K562 (cell line): ENCODE results near the gene SUDS3. TPM values are rescaled to one million over a fixed set of nuclear protein-coding genes. Genes with fewer than 3 reads are reported as not detected.

Source experiments
- ATAC-seq: fragments of 200-7000 bp; cut with Tn5 transposase; 3 replicates; pipeline ENCODE4 v1.9.1; 2020; ENCODE audit warnings: moderate library complexity
- BruUV-seq: library from RNA; stranded (reverse); fragments of 400-500 nt; replicated peaks from 2 replicates; lab custom pipeline; 2021; lab: Mats Ljungman, UMichigan
- CTCF ChIA-PET: fragments of 300-600 bp; formaldehyde crosslinking; extraction: SDS; loops from one replicate; lab custom pipeline; 2021; ENCODE audit warnings: low intra/inter-chr PET ratio; lab: Yijun Ruan, JAX
- POLR2A ChIA-PET: fragments of 300-600, 350-650 bp; sonication (Branson Sonifier 250); formaldehyde crosslinking; extraction: SDS; loops from one replicate; lab custom pipeline; 2021; ENCODE audit warnings: antibody characterized with exemption, inconsistent platforms; lab: Yijun Ruan, JAX
- DNase-seq, 4 experiments: peaks; one replicate each; pipeline versions ENCODE4 v3.0.0 to v3.0.0-alpha.2; 2011 to 2018; ENCODE audit warnings: low spot score in 3 of 4, mixed read lengths in 3 of 4; ENCODE audit errors: extremely low read depth in 1 of 4
- FAIRE-seq: peaks from 2 replicates; lab custom pipeline; 2011; peaks lifted over from hg19 to GRCh38; lab: Jason Lieb, UNC
- H2AFZ ChIP-seq: 2 replicates; pipeline ENCODE4 v1.6.0; 2011; ENCODE audit warnings: low read depth, low read length, control low read depth, inconsistent platforms
- H3K27ac ChIP-seq: fragments of 200-600 bp; 3 replicates; pipeline ENCODE4 v1.8.0; 2011; ENCODE audit warnings: low read depth, mild to moderate bottlenecking, control low read depth, inconsistent platforms, low read length, moderate library complexity, mixed read lengths; ENCODE audit errors: extremely low read depth
- H3K27me3 ChIP-seq, 2 experiments: fragments of 300-600 bp in 1 of 2; 2 replicates in 1 of 2; 3 replicates in 1 of 2; pipeline versions ENCODE4 v1.6.0 to v1.8.0; 2011; ENCODE audit warnings: inconsistent platforms in 2 of 2, low read length in 2 of 2, mild to moderate bottlenecking in 1 of 2, mixed read lengths in 1 of 2, moderate library complexity in 1 of 2; ENCODE audit not compliant: control insufficient read depth in 2 of 2, insufficient read depth in 2 of 2
- H3K36me3 ChIP-seq: fragments of 300-600 bp; 3 replicates; pipeline ENCODE4 v1.8.0; 2011; ENCODE audit warnings: mild to moderate bottlenecking, low read length, inconsistent platforms; ENCODE audit not compliant: control insufficient read depth, insufficient read depth
- H3K4me1 ChIP-seq, 2 experiments: fragments of 200-600 bp in 1 of 2; replicated peaks in 1 of 2; 2 replicates in 1 of 2; 3 replicates in 1 of 2; pipeline versions ENCODE4 v1.5.1 to v1.8.0; 2011; ENCODE audit warnings: inconsistent platforms in 2 of 2, low read length in 2 of 2, mild to moderate bottlenecking in 1 of 2, mixed read lengths in 1 of 2, moderate library complexity in 1 of 2; ENCODE audit not compliant: control insufficient read depth in 2 of 2, insufficient read depth in 2 of 2
- H3K4me2 ChIP-seq: 2 replicates; pipeline ENCODE4 v1.6.1; 2011; ENCODE audit warnings: low read length, control low read depth, inconsistent platforms, mixed read lengths; ENCODE audit not compliant: insufficient read depth
- H3K4me3 ChIP-seq: fragments of 200-600 bp; sonication (generic), shearing (Covaris generic); 2 replicates; pipeline ENCODE4 v1.5.1; 2016; ENCODE audit warnings: control low read depth, inconsistent platforms
- H3K79me2 ChIP-seq: fragments of 200-600 bp; 3 replicates; pipeline ENCODE4 v1.8.0; 2011; ENCODE audit warnings: low read length, inconsistent platforms; ENCODE audit not compliant: control insufficient read depth, insufficient read depth
- H3K9ac ChIP-seq, 2 experiments: 2 replicates each; pipeline versions ENCODE4 v1.6.0 to v1.6.1; 2011; ENCODE audit warnings: low read depth in 2 of 2, low read length in 2 of 2, control low read depth in 1 of 2, inconsistent platforms in 1 of 2, mild to moderate bottlenecking in 1 of 2, mixed read lengths in 1 of 2; ENCODE audit not compliant: insufficient read depth in 1 of 2
- H3K9me1 ChIP-seq: one replicate; pipeline ENCODE4 v1.6.0; 2011; ENCODE audit warnings: inconsistent platforms, mild to moderate bottlenecking, low read length, moderate library complexity; ENCODE audit not compliant: control insufficient read depth, insufficient read depth
- H3K9me3 ChIP-seq: replicated peaks from 2 replicates; pipeline ENCODE4 v1.5.1; 2011; ENCODE audit warnings: low read depth, low read length, inconsistent platforms; ENCODE audit not compliant: control insufficient read depth, insufficient read depth
- H4K20me1 ChIP-seq: replicated peaks from 2 replicates; pipeline ENCODE4 v1.6.1; 2011; ENCODE audit warnings: low read length, inconsistent platforms, mixed read lengths; ENCODE audit not compliant: control insufficient read depth, insufficient read depth
- CBFA2T3 ChIP-seq: fragments of 450-650 bp; IDR thresholded peaks from 2 replicates; pipeline ENCODE4 v1.6.1; 2017
- ELF2 ChIP-seq: fragments of 250-450 bp; sonication (Bioruptor Pico); IDR thresholded peaks from 2 replicates; pipeline ENCODE4 v1.5.0; 2021; ENCODE audit warnings: mild to moderate bottlenecking
- ETV1 ChIP-seq: fragments of 450-650 bp; conservative IDR thresholded peaks from 2 replicates; pipeline ENCODE4 v1.6.1; 2016; ENCODE audit warnings: missing genetic modification characterization, control low read depth, low read depth, missing compliant biosample characterization
- GABPA ChIP-seq: fragments of 200-800 bp; sonication (Bioruptor generic); conservative IDR thresholded peaks from 2 replicates; pipeline ENCODE4 v1.6.1; 2016; ENCODE audit warnings: low read depth, missing genetic modification characterization, missing compliant biosample characterization
- GTF2E2 ChIP-seq: fragments of 200-800 bp; sonication (Bioruptor generic); IDR thresholded peaks from 2 replicates; pipeline ENCODE4 v1.6.1; 2016; ENCODE audit warnings: missing genetic modification characterization, missing compliant biosample characterization
- KAT7 ChIP-seq: sonication (generic); formaldehyde crosslinking; IDR thresholded peaks from 2 replicates; pipeline ENCODE4 v1.8.0; 2022; ENCODE audit warnings: missing genetic modification reagents, mild to moderate bottlenecking, borderline replicate concordance
- NR2C1 ChIP-seq, 2 experiments: fragments of 450-650 bp; IDR thresholded peaks; 2 replicates each; pipeline ENCODE4 v1.6.1; 2017; ENCODE audit warnings: mild to moderate bottlenecking in 2 of 2, antibody characterized with exemption in 1 of 2, inconsistent platforms in 1 of 2, missing compliant biosample characterization in 1 of 2, missing genetic modification characterization in 1 of 2
- NR2C2 ChIP-seq, 2 experiments: fragments of 200-800 bp in 1 of 2; sonication (Bioruptor generic) in 1 of 2; sonication (generic) in 1 of 2; formaldehyde crosslinking in 1 of 2; IDR thresholded peaks; 2 replicates each; pipeline versions ENCODE4 v1.6.1 to v1.8.0; 2016 to 2022; ENCODE audit warnings: mild to moderate bottlenecking in 1 of 2, missing compliant biosample characterization in 1 of 2, missing genetic modification characterization in 1 of 2, missing genetic modification reagents in 1 of 2
- POLR2AphosphoS5 ChIP-seq: IDR thresholded peaks from 2 replicates; pipeline ENCODE4 v1.6.1; 2011; ENCODE audit warnings: mild to moderate bottlenecking, low read depth, low read length, moderate library complexity; ENCODE audit not compliant: control insufficient read depth, insufficient read depth
- RBM25 ChIP-seq: fragments of 200-400 bp; formaldehyde crosslinking; IDR thresholded peaks from 2 replicates; pipeline ENCODE4 v1.6.1; 2018; ENCODE audit warnings: low read length, low read depth, moderate library complexity; ENCODE audit not compliant: severe bottlenecking
- TCF3 ChIP-seq: sonication (generic); formaldehyde crosslinking; IDR thresholded peaks from 2 replicates; pipeline ENCODE4 v1.4.0; 2020; ENCODE audit warnings: mild to moderate bottlenecking, missing genetic modification reagents
- ZNF436 ChIP-seq: fragments of 250-450, 450-650 bp; sonication (Bioruptor Pico); formaldehyde crosslinking; IDR thresholded peaks from 2 replicates; pipeline ENCODE4 v1.7.0; 2020; ENCODE audit warnings: mild to moderate bottlenecking
- ZNF644 ChIP-seq: fragments of 200-800 bp; sonication (Bioruptor generic); IDR thresholded peaks from 2 replicates; pipeline ENCODE4 v1.6.1; 2016; ENCODE audit warnings: low read depth, missing genetic modification characterization, missing compliant biosample characterization
- WGBS: fragments of 100-300 bp; shearing (Covaris generic); methylation state at CpG from one replicate; pipeline ENCODE4 v1.1.6; 2016; ENCODE audit warnings: low coverage, mixed read lengths; ENCODE audit not compliant: insufficient coverage; ENCODE audit errors: missing lambda C conversion rate; 5-methylcytosine and 5-hydroxymethylcytosine counted together
- in situ Hi-C: fragments of 300-500 bp; cut with MboI; formaldehyde crosslinking; loops from 4 replicates; pipeline ENCODE4 v1.15.0; 2018; ENCODE audit warnings: inconsistent platforms, mixed read lengths
- intact Hi-C: fragments of 100-400 bp; cut with micrococcal nuclease; formaldehyde crosslinking; loops from 2 replicates; pipeline ENCODE4 v1.14.2; 2022
- polyA plus RNA-seq, 8 experiments: library from polyadenylated mRNA; depleted of rRNA in 4 of 8; stranded (reverse) in 5 of 8; unstranded in 3 of 8; fragments of >200 nt; fragmentation: Nextera tagmentation in 2 of 8; fragmentation: Illumina TruSeq in 1 of 8; extraction: Ambion mirVana in 2 of 8; extraction: Trizol in 1 of 8; gene quantifications; 2 replicates each; pipeline versions ENCODE4 v1.2.1 to v1.2.3, GENCODE V29; 2011 to 2014; ENCODE audit warnings: inconsistent platforms in 1 of 8, missing spikeins in 1 of 8
- total RNA-seq, 7 experiments: library from RNA; depleted of rRNA in 6 of 7; stranded (reverse); fragments of >200 nt in 6 of 7; fragmentation: Illumina TruSeq in 2 of 7; extraction: Trizol in 2 of 7; gene quantifications; 2 replicates each; pipeline versions ENCODE4 v1.2.1 to v1.2.3, GENCODE V29; 2011 to 2021; ENCODE audit warnings: low replicate concordance in 1 of 7
- TF ChIP-seq, protein P1 (sequence below): fragments of 250-450 bp; sonication (Bioruptor Pico); IDR thresholded peaks from 2 replicates; pipeline ENCODE4 v1.8.0; 2021; ENCODE audit warnings: mild to moderate bottlenecking, moderate library complexity

SUDS3 gene
- total and polyA plus RNA-seq, 9 of the 15 experiments (the other 6 are each of a cell fraction or from before 2014, with no cell fraction given) = 6.6 to 30.5 (median 23.3) TPM

DNA sequence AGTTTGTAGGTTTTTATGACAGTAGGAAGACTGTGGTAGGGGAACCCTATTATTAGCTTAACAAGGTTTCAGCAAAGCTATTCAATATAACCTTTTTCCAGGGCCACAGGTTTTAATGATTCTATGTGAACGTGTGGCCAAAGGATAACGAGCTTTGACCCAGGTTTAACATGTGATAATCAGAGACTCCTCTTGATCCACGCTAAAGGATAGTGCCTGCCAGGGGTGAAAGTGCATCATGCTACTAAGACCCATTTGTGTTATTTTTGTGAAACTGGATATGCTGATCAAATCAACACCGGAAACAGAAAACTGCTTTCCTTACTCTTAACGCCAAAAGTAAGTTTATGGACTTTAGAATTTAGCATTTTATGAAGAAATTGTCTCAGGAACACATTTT is 2.7 kb upstream of the SUDS3 start:
- intact Hi-C loops (no loop called here), in situ Hi-C loops (loop anchor here (25.0 kb wide), 1 partner anchor 186 kb away; no protein-coding TSS in a partner anchor)
- peak overlapping the region; percentile 77 for H3K27ac ChIP-seq
- WGBS = 3% methylated on average over 5 of the region's 5 CpGs
- peak overlapping the region; percentile 94 for H3K4me2 ChIP-seq
- peak overlapping the region; percentile 39 for H3K4me3 ChIP-seq
- H2AFZ ChIP-seq = peak overlapping the region; percentile 100
- no TSS peak for BruUV-seq
- H3K4me1 ChIP-seq = peaks cover 14 to 26% of the 10 kb centered on the region in 2 experiments; a peak in 4 of 5 replicates
- FAIRE-seq = peak; percentile 35
- CTCF ChIA-PET = no interaction called here
- peak; percentile 4; the same call in 1 of the 3 replicates for ATAC-seq
- TF ChIP-seq CBFA2T3 (peak; percentile 31; the same call in 1 of the 2 replicates), ZNF644 (tag) (0 out of 2 replicates have a peak, but pooled peaks have one; percentile 19), NR2C2 (CRISPR knock-in tag; IDR thresholded peaks at IDR 0.05) (no peak), NR2C2 (tag; IDR thresholded peaks at IDR 0.05) (peak; percentile 79), KAT7 (CRISPR knock-in tag) (peak; percentile 42; the same call in 1 of the 2 replicates), ELF2 (peak; percentile 50; the same call in 1 of the 2 replicates), NR2C1 (IDR thresholded peaks at IDR 0.05) (no peak), NR2C1 (tag; IDR thresholded peaks at IDR 0.05) (peak; percentile 58; the same call in 1 of the 2 replicates), ETV1 (tag) (peak; percentile 49; the same call in 1 of the 2 replicates), ZNF436 (no peak), TCF3 (CRISPR knock-in tag) (0 out of 2 replicates have a peak, but pooled peaks have one; percentile 4), GABPA (tag) (0 out of 2 replicates have a peak, but pooled peaks have one; percentile 5), RBM25 (no peak), POLR2AphosphoS5 (peak; percentile 38; the same call in 1 of the 2 replicates), GTF2E2 (tag) (peak; percentile 31)
- TF ChIP-seq, protein P1, sequence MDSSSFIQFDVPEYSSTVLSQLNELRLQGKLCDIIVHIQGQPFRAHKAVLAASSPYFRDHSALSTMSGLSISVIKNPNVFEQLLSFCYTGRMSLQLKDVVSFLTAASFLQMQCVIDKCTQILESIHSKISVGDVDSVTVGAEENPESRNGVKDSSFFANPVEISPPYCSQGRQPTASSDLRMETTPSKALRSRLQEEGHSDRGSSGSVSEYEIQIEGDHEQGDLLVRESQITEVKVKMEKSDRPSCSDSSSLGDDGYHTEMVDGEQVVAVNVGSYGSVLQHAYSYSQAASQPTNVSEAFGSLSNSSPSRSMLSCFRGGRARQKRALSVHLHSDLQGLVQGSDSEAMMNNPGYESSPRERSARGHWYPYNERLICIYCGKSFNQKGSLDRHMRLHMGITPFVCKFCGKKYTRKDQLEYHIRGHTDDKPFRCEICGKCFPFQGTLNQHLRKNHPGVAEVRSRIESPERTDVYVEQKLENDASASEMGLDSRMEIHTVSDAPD (CRISPR knock-in tag) = no peak
- TF ChIP-seq, all 486 proteins: peak for 11
- peak in 2 of 4 experiments; percentile 34 to 57 for DNase-seq
- Histone ChIP-seq H3K79me2 (peaks cover 69% of the 10 kb centered on the region), H3K36me3 (0 out of 3 replicates have a peak, but pooled peaks cover 5% of the 10 kb centered on the region), H4K20me1 (peaks cover 6% of the 10 kb centered on the region), H3K9me3 (no peaks in the 10 kb centered on the region), H3K9ac (peak overlapping the region in 1 of 2 experiments; percentile 89; a peak in 2 of 4 replicates), H3K9me1 (no peaks in the 10 kb centered on the region), H3K27me3 (no peaks in the 10 kb centered on the region)
- POLR2A ChIA-PET = interaction anchor here (0.5 to 1.7 kb wide), 12 partner anchors 9 to 238 kb away, joined by 3 to 10 read pairs (median 4); partner anchors contain the start of gene PEBP1
